ENCODE measurements around the gene CHD1L. TPM values are rescaled to one million over a fixed set of nuclear protein-coding genes. Genes with fewer than 3 reads are reported as not detected.
"Not testable (repeated sequence)": the region's sequence is repeated elsewhere in the genome, so short reads cannot be mapped to it uniquely, and the experiment has no call there.

CHD1L gene
- total and polyA plus RNA-seq, 3 donors from 2014 or later: 29.7 to 50.9 (median 43.9) TPM

DNA sequence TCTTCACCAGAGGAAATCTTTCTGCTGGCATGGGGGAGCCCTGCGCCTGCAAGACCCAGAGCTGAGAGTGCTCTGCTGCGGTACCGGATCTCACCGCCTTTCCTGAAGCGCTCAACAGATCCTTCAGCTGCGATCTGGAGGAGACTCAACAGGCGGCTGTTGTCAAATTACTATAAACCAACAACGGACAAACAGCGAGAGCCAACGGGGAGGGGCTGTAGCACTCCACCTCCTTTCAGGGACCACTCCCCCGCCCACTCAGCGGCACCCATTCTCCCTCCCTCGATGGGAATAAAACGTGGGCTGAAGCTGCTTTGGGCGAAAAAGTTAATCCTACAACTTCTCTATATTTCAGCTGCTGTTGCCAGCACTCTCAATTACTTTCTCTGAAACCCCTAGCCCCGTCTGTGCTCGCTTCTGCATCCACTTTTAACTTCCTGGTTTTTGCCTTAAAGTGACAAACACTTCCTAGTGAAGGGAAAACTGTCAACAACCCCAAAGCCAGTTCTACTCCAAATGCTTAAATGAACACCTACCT is 17.2 kb upstream of the CHD1L start, which contains the start of gene FMO5:
Gene FMO5 (minus strand): TSS at position 147 of the 538 bp plus-strand sequence. CDS start 310 bp downstream, outside the sequence.
- TF ChIP-seq POLR2A (IDR thresholded peaks at IDR 0.05): no peak
- TF ChIP-seq, protein P1, sequence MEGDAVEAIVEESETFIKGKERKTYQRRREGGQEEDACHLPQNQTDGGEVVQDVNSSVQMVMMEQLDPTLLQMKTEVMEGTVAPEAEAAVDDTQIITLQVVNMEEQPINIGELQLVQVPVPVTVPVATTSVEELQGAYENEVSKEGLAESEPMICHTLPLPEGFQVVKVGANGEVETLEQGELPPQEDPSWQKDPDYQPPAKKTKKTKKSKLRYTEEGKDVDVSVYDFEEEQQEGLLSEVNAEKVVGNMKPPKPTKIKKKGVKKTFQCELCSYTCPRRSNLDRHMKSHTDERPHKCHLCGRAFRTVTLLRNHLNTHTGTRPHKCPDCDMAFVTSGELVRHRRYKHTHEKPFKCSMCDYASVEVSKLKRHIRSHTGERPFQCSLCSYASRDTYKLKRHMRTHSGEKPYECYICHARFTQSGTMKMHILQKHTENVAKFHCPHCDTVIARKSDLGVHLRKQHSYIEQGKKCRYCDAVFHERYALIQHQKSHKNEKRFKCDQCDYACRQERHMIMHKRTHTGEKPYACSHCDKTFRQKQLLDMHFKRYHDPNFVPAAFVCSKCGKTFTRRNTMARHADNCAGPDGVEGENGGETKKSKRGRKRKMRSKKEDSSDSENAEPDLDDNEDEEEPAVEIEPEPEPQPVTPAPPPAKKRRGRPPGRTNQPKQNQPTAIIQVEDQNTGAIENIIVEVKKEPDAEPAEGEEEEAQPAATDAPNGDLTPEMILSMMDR (IDR thresholded peaks at IDR 0.05): peak in 1 of 3 experiments; percentile 31
- intact Hi-C loops (cut with DNase I; ENCODE audit: low total_unique reads): loop anchor here (5.0 kb wide), 1 partner anchor 53 kb away; the partner anchor contains the start of gene PRKAB2
- DNase-seq: peak; percentile 87
- H3K36me3 ChIP-seq (ENCODE audit: low read depth, missing control alignments): no peaks in the 10 kb centered on the region
- H3K27ac ChIP-seq: peak within 1 kb of the TSS; percentile 76 to 86
- no peaks in the 10 kb centered on the region for H3K27me3 ChIP-seq
- 0% methylated on average over 17 of the region's 17 CpGs for WGBS, 2 donors
- H3K4me3 ChIP-seq: peak within 1 kb of the TSS; percentile 59 to 72
- no peaks in the 10 kb centered on the region for H3K9me3 ChIP-seq
- H3K4me1 ChIP-seq: peaks cover 5% of the 10 kb centered on the region

DNA sequence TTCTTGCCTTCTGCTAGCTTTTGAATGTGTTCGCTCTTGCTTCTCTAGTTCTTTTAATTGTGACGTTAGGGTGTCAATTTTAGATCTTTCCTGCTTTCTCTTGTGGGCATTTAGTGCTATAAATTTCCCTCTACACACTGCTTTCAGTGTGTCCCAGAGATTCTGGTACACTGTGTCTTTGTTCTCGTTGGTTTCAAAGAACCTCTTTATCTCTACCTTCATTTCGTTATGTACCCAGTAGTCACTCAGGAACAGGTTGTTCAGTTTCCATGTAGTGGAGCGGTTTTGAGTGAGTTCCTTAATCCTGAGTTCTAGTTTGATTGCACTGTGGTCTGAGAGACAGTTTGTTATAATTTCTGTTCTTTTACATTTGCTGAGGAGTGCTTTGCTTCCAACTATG is 11.5 kb upstream of the CHD1L start:
- H3K9me3 ChIP-seq; intact Hi-C loops (cut with DNase I; ENCODE audit: low total_unique reads); DNase-seq; H3K27me3 ChIP-seq; H3K4me1 ChIP-seq; H3K36me3 ChIP-seq (ENCODE audit: low read depth, missing control alignments); H3K4me3 ChIP-seq: not testable (repeated sequence)
- WGBS, 2 donors: 66 to 80% methylated on average over 5 of the region's 5 CpGs
- H3K27ac ChIP-seq: peak overlapping the region in 1 of 2 donors; percentile 64

DNA sequence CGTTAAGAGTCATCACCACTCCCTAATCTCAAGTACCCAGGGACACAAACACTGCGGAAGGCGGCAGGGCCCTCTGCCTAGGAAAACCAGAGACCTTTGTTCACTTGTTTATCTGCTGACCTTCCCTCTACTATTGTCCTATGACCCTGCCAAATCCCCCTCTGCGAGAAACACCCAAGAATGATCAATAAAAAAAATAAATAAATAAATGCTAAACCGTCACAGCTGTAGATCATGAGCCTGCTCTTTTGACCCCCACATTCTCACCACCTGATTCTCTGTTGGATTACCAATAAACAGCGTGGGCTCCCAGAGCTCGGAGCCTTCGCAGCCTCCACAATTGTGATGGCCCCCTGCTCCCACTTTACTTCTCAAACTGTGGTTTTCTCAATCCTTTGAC is 8.6 kb upstream of the CHD1L start:
- H3K4me3 ChIP-seq; H3K27ac ChIP-seq; DNase-seq; H3K27me3 ChIP-seq; intact Hi-C loops (cut with DNase I; ENCODE audit: low total_unique reads); H3K4me1 ChIP-seq; H3K9me3 ChIP-seq; H3K36me3 ChIP-seq (ENCODE audit: low read depth, missing control alignments): not testable (repeated sequence)
- WGBS, 2 donors: 87 to 89% methylated on average over 8 of the region's 8 CpGs

DNA sequence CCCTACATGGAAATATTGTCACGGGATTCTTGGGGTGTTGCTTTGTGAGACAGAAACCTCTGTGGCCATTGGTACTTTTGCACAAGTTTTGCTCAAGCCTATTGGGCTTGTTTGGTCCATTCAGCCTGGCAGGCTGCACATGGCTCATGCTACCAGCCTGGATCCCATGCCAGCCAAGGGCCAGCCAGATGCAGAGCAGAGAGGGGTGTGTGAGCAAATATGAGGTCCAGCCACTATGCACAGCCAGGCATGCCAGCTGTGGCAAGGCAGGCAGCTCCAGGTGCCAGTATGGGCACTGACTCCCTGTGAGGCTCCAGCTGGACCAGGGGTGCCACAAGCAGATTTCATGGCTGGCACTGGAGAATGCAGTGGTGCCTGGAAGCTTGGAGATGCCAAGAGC is 6.7 kb upstream of the CHD1L start:
- intact Hi-C loops (cut with DNase I; ENCODE audit: low total_unique reads): no loop called here
- no peaks in the 10 kb centered on the region for H3K36me3 ChIP-seq (ENCODE audit: low read depth, missing control alignments)
- TF ChIP-seq, protein P1 (IDR thresholded peaks at IDR 0.05): no peak
- TF ChIP-seq POLR2A (IDR thresholded peaks at IDR 0.05): no peak
- no peaks in the 10 kb centered on the region for H3K4me1 ChIP-seq
- H3K27ac ChIP-seq: no peak overlapping the region
- 93 to 100% methylated on average over 1 of the region's 1 CpG for WGBS, 2 donors
- H3K27me3 ChIP-seq: no peaks in the 10 kb centered on the region
- no peaks in the 10 kb centered on the region for H3K9me3 ChIP-seq
- no peak for DNase-seq
- no peak overlapping the region for H3K4me3 ChIP-seq

DNA sequence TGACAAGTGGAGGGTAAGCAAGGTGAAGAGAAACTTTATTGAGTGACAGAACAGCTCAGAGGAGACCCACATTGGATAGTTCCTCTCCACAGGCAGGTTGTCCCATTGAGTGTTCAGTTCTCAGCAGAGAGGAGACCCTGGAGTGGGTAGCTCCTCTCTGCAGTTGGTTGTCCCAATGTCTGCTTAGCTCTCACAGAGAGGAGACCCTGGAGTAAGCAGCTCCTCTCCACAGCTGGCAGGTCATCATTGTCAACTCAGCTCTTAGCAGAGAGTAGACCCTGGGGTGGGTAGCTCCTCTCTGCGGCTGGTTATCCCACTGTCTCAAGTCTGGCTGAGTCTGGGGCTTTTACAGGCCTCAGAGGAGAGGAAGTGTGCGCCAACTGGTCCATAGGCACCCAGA is 6.0 kb upstream of the CHD1L start:
- intact Hi-C loops (cut with DNase I; ENCODE audit: low total_unique reads): no loop called here
- 69 to 83% methylated on average over 1 to 2 of the region's 2 CpGs for WGBS, 2 donors
- no peak for TF ChIP-seq POLR2A (IDR thresholded peaks at IDR 0.05)
- TF ChIP-seq, protein P1 (IDR thresholded peaks at IDR 0.05): no peak
- Histone ChIP-seq H3K36me3 (ENCODE audit: low read depth, missing control alignments) (no peaks in the 10 kb centered on the region), H3K4me3 (no peak overlapping the region), H3K4me1 (no peaks in the 10 kb centered on the region), H3K9me3 (no peaks in the 10 kb centered on the region), H3K27ac (no peak overlapping the region), H3K27me3 (no peaks in the 10 kb centered on the region)
- no peak for DNase-seq
